GM19452 (cell line): ENCODE measurements around the gene POC1A.

Experiments
- ATAC-seq: cut with Tn5 transposase; IDR thresholded peaks from one replicate; pipeline ENCODE4 v1.9.1; 2021; ENCODE audit not compliant: unreplicated experiment

POC1A gene

DNA sequence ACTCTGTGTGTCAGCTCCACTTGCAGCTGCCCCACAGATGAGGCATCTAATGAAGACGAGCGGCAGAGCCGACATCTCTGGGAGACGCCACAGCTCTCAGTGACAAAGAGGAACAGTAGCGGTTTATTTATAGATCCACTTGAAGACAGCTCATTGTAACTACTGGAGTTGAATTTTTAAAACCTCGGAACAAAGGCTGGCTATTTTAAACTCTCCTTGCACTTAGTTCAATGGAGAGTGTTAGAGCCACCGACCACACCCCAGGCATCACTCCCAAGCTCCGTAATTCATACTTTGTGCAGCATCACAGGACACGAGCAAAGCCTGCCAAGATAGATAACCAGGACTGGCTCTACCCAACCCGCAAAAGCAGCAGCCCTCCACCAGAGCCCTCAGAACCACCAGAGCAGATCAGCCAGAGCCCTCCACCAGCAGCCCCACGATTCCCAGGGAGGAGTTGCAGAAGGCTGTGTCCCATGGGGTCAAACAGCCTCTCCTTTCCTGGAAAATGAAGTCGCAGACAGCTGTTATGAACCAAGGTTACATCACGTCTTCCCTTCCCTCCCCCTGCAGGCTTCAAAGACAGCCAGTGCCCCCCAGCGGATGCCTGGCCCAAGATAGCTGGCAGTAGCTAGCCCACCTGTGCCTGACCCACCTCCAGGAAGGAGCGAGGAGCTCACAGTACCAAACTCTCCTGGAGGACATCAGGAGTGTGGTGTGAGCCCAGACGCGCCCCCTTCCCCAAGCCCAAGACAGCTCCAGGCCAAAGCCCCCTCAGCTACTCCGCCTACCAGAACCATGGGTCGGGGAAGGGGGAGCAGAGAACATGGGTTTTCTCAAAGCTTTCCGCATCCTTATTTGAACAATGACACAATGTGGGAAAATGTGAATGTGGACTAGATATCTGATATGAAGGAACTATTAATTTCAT lies 45.7 kb downstream of the POC1A start:
- no peak for ATAC-seq

DNA sequence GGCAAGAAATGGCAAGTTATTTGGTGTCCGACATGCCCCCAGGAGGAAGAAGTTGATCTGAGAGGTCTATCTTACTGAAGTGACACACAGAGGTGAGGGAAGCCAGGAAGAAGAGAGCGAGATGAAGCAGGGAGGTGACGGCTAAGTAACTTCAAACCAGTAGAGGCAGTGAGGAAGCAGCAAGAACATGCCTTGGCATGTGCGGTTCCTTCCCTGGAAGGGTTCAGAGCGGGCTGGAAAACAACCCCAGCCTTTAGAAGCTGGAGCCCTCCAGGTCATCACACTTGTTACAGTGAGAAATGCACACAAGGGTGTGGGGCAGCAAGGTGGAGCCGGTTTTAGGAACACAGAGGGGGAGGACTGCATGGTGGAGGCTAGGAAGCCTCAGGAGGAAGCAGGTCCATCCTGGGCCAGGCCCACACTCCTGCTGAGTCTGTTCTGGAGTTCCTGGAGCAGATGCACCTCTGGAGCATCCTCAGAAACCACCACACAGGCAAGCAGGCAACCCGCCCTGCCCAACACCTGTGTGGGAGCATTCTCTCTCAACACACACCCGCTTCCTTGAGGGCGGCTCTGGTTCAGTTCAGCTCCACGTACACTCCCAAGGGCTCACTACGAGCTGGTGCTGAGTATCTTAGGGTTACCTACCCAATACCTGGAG lies 47.1 kb downstream of the POC1A start:
- no peak for ATAC-seq

- ATAC-seq = no peak
Observed at GRCh38 chr3:52104684-52105640, 49.3 kb downstream of the POC1A start.

GRCh38 chr3:52102934-52103333 lies 51.3 kb downstream of the POC1A start:
- ATAC-seq = no peak

GRCh38 chr3:52099001-52099401 lies 55.2 kb downstream of the POC1A start:
- no peak for ATAC-seq

DNA sequence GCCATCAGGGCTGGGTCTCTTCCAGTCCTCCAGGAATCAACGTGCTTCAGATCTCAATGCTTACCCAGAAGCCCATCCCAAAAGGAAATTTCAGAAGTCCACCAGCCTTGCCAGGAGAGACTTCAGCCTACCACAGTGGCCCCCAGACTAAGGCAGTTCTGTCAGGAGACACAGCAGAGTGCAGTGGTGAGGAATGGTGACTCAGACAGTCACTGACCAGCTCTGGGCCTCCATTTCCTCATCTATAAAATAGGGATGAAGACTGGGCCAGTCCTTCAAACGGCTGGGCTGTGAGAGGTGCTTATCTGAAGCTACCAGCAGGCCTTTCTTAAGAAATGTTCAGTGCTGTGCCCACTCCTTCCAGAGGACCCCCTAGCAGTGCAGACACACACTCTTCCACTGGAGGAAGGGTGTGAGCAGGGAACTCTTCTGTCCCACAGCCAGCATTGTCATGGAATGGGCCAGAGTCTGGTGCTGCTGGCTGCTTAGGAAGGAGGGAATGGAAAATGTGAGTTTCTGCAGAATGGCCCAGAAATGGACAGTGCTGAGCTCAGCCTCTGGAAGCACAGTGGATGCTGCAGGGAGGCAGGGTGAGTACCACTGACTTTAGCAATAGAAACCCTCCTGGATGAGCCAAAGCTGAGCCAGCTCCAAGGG lies 56.2 kb downstream of the POC1A start:
- no peak for ATAC-seq

DNA sequence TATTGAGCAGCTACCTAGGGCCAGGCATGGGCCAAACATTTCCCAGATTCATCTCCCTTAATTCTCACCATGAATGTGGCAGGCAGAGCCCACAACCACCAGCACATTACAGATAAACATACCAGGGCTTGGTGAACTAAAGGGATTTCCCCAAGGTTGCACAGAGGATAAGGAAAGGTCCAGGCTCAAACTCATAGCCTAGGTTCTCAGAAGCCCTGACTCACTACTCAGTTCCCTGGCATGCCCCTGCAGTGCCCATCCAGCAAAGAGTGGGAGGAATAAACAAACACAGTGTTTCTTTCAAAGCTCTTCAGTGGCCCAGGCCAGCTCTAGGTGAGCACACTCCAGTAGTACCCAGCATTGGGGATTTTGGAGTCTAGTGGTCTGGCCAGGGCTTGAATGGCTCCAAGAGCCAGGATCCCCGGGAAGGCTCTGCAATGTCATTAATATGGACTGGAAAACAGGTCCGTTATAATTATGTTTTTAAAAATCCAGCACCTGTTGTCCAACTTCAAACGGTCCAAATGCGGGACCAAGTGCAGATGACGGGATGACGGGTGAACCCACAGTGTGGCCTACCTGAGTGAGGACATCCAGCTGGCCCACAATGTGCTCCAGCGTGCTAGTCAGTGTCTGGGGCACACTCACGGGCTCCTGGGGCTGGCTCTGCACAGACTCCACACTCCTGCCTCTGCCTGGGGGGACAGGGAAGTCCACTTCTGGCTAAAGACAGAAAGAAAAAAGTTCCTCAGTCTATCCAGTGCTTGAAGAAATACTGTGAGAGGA lies 58.0 kb downstream of the POC1A start:
- no peak for ATAC-seq

GRCh38 chr3:52094571-52095485 lies 59.4 kb downstream of the POC1A start:
- ATAC-seq = no peak

- no peak for ATAC-seq
Observed at GRCh38 chr3:52093756-52094545, 60.3 kb downstream of the POC1A start.

DNA sequence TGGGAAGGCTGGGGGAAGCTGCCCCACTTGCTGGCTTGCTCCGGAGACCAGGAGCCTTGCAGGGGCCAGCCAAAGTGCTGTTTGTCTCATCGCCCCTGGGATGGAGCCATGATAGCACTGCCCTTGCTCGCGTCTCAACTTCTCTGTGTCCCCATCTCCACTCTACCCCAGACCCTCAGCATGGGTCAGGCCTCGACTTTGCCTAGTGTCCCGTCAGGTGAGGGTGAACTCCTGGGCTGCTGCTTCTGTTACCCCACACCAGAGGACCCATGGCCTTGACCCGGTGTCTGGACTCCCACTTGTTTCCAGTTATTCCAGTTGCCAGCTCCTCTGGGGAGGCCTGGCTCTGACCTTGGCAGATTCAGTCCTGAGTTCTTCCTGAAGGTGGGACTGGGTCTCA lies 61.3 kb downstream of the POC1A start:
- ATAC-seq = no peak

DNA sequence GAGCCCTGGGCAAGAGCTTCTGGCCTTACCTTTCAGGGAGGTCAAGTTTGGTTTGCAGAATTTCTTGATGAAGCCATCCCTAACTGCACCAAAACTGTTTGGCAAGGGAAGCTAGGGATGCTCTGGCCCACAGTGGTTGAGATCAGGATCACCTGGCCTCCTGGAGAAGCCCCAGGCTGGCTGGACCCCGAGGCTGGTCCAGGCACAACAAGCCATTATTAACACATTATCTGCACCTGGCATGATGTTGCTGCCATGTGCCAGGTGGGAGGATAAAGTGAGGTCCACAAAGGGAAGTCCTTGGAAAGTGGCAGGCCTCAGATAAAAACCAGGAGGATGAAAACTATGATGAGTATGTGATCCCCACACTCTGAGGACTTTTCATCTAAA lies 62.0 kb downstream of the POC1A start:
- no peak for ATAC-seq

GRCh38 chr3:52091586-52092270 lies 62.5 kb downstream of the POC1A start:
- no peak for ATAC-seq

- ATAC-seq = no peak
Observed at GRCh38 chr3:52090933-52091468, 63.2 kb downstream of the POC1A start.

- no peak for ATAC-seq
Observed at GRCh38 chr3:52090131-52090932, 63.9 kb downstream of the POC1A start.

- no peak for ATAC-seq
Observed at GRCh38 chr3:52089691-52090090, 64.5 kb downstream of the POC1A start.
